ENCODE results near the gene NELFCD. TPM values are rescaled to one million over a fixed set of nuclear protein-coding genes. Genes with fewer than 3 reads are reported as not detected.
"Not testable (repeated sequence)": the region's sequence is repeated elsewhere in the genome, so short reads cannot be mapped to it uniquely, and the experiment has no call there.

The NELFCD gene
- total and polyA plus RNA-seq, 4 experiments from 2014 or later: 72.6 to 93.3 (median 82.8) TPM

- H3K27ac ChIP-seq (ENCODE audit: low read depth, low read length); H3K27me3 ChIP-seq (ENCODE audit: insufficient read depth, low read length); H3K9me3 ChIP-seq (ENCODE audit: control insufficient read depth in 1 of 2, low read length in 2 of 2); DNase-seq; H3K27me3 Mint-ChIP-seq; H3K9me3 Mint-ChIP-seq: not testable (repeated sequence)
- peaks cover 16 to 31% of the 10 kb centered on the region in 2 donors for H3K36me3 Mint-ChIP-seq
- peaks cover 37 to 46% (median 41%) of the 10 kb centered on the region in 4 donors for H3K4me1 Mint-ChIP-seq
- POLR2A ChIA-PET (ENCODE audit: partially characterized antibody): interaction anchor here (1.3 to 5.0 kb wide), 3 partner anchors 9 to 331 kb away, joined by 4 to 39 read pairs (median 4); partner anchors contain the start of gene ATP5F1E
- intact Hi-C loops (cut with micrococcal nuclease): loop anchor here (5.0 kb wide), 1 partner anchor 331 kb away; the partner anchor contains the start of gene STX16
- Histone ChIP-seq H3K4me1 (ENCODE audit: insufficient read depth, low read length) (peaks cover 41% of the 10 kb centered on the region), H3K36me3 (ENCODE audit: insufficient read depth, low read length) (peaks cover 25% of the 10 kb centered on the region), H3K4me3 (ENCODE audit: low read length in 2 of 2) (peak overlapping the region in 1 of 2 donors; percentile 3)
- peak overlapping the region in 6 of 8 donors; percentile 91 to 97 (median 95) for H3K4me3 Mint-ChIP-seq
- CTCF ChIA-PET (ENCODE audit: partially characterized antibody): interaction anchor here (0.7 to 0.8 kb wide), 2 partner anchors 12 to 49 kb away, joined by 3 to 4 read pairs; partner anchors contain the start of gene ATP5F1E
- H3K27ac Mint-ChIP-seq: peak overlapping the region in 3 of 7 donors; percentile 72 to 95 (median 93)
Observed at GRCh38 chr20:58983115-58983468, 2.0 kb downstream of the NELFCD start.

- H3K36me3 ChIP-seq (ENCODE audit: insufficient read depth, low read length): peaks cover 41% of the 10 kb centered on the region
Observed at GRCh38 chr20:58984691-58985090, 3.6 kb downstream of the NELFCD start.

GRCh38 chr20:58985656-58986055 lies 4.6 kb downstream of the NELFCD start:
- no peak overlapping the region for H3K27ac ChIP-seq (ENCODE audit: low read depth, low read length)
- Mint-ChIP-seq H3K9me3 (no peaks in the 10 kb centered on the region), H3K4me3 (no peak overlapping the region), H3K27me3 (no peaks in the 10 kb centered on the region), H3K36me3 (peaks cover 33 to 47% of the 10 kb centered on the region in 2 donors), H3K4me1 (peaks cover 36 to 46% (median 41%) of the 10 kb centered on the region in 4 donors), H3K27ac (peak overlapping the region in 2 of 7 donors; percentile 7 to 20)
- no peak overlapping the region for H3K4me3 ChIP-seq (ENCODE audit: low read length in 2 of 2)
- H3K27me3 ChIP-seq (ENCODE audit: insufficient read depth, low read length): no peaks in the 10 kb centered on the region
- peaks cover 50% of the 10 kb centered on the region for H3K36me3 ChIP-seq (ENCODE audit: insufficient read depth, low read length)
- DNase-seq: no peak
- intact Hi-C loops (cut with micrococcal nuclease): no loop called here
- CTCF ChIA-PET (ENCODE audit: partially characterized antibody): no interaction called here
- no peaks in the 10 kb centered on the region for H3K9me3 ChIP-seq (ENCODE audit: control insufficient read depth in 1 of 2, low read length in 2 of 2)
- H3K4me1 ChIP-seq (ENCODE audit: insufficient read depth, low read length): peaks cover 39% of the 10 kb centered on the region
- POLR2A ChIA-PET (ENCODE audit: partially characterized antibody): no interaction called here

More at GRCh38 chr20:58984691-58985090, 3.6 kb downstream of the NELFCD start:
- POLR2A ChIA-PET (ENCODE audit: partially characterized antibody): interaction anchor here (1.6 to 5.0 kb wide), 2 partner anchors 14 to 48 kb away, joined by 3 to 39 read pairs; partner anchors contain the start of gene ATP5F1E
- Histone ChIP-seq H3K9me3 (ENCODE audit: control insufficient read depth in 1 of 2, low read length in 2 of 2) (no peaks in the 10 kb centered on the region), H3K4me1 (ENCODE audit: insufficient read depth, low read length) (peaks cover 41% of the 10 kb centered on the region), H3K27ac (ENCODE audit: low read depth, low read length) (no peak overlapping the region), H3K4me3 (ENCODE audit: low read length in 2 of 2) (no peak overlapping the region), H3K27me3 (ENCODE audit: insufficient read depth, low read length) (no peaks in the 10 kb centered on the region)
- peaks cover 36 to 46% (median 41%) of the 10 kb centered on the region in 4 donors for H3K4me1 Mint-ChIP-seq
- H3K27ac Mint-ChIP-seq: peak overlapping the region in 5 of 7 donors; percentile 18 to 89 (median 58)
- H3K36me3 Mint-ChIP-seq: peaks cover 28 to 43% of the 10 kb centered on the region in 2 donors
- no peak overlapping the region for H3K4me3 Mint-ChIP-seq
- intact Hi-C loops (cut with micrococcal nuclease): loop anchor here (5.0 kb wide), 1 partner anchor 332 kb away; the partner anchor contains the start of gene STX16
- H3K27me3 Mint-ChIP-seq: no peaks in the 10 kb centered on the region
- CTCF ChIA-PET (ENCODE audit: partially characterized antibody): no interaction called here
- H3K9me3 Mint-ChIP-seq: no peaks in the 10 kb centered on the region
- no peak for DNase-seq

- no peaks in the 10 kb centered on the region for H3K9me3 ChIP-seq (ENCODE audit: control insufficient read depth in 1 of 2, low read length in 2 of 2)
- ChIA-PET POLR2A (ENCODE audit: partially characterized antibody) (no interaction called here), CTCF (ENCODE audit: partially characterized antibody) (no interaction called here)
- peaks cover 58% of the 10 kb centered on the region for H3K36me3 ChIP-seq (ENCODE audit: insufficient read depth, low read length)
- no peak overlapping the region for H3K27ac ChIP-seq (ENCODE audit: low read depth, low read length)
- peak overlapping the region in 5 of 7 donors; percentile 18 to 75 (median 23) for H3K27ac Mint-ChIP-seq
- no peak overlapping the region for H3K4me3 Mint-ChIP-seq
- peaks cover 38 to 55% of the 10 kb centered on the region in 2 donors for H3K36me3 Mint-ChIP-seq
- H3K4me3 ChIP-seq (ENCODE audit: low read length in 2 of 2): no peak overlapping the region
- peaks cover 36 to 46% (median 41%) of the 10 kb centered on the region in 4 donors for H3K4me1 Mint-ChIP-seq
- no peaks in the 10 kb centered on the region for H3K9me3 Mint-ChIP-seq
- H3K4me1 ChIP-seq (ENCODE audit: insufficient read depth, low read length): peaks cover 37% of the 10 kb centered on the region
- intact Hi-C loops (cut with micrococcal nuclease): no loop called here
- no peaks in the 10 kb centered on the region for H3K27me3 ChIP-seq (ENCODE audit: insufficient read depth, low read length)
- DNase-seq: no peak
- no peaks in the 10 kb centered on the region for H3K27me3 Mint-ChIP-seq
Observed at GRCh38 chr20:58986286-58986967, 5.4 kb downstream of the NELFCD start.

GRCh38 chr20:58986968-58987517 lies 6.0 kb downstream of the NELFCD start:
- Mint-ChIP-seq H3K27me3 (no peaks in the 10 kb centered on the region), H3K27ac (peak overlapping the region in 5 of 7 donors; percentile 30 to 75 (median 42)), H3K4me1 (peaks cover 33 to 41% (median 38%) of the 10 kb centered on the region in 4 donors), H3K36me3 (peaks cover 42 to 59% of the 10 kb centered on the region in 2 donors), H3K9me3 (no peaks in the 10 kb centered on the region), H3K4me3 (no peak overlapping the region)
- ChIA-PET POLR2A (ENCODE audit: partially characterized antibody) (no interaction called here), CTCF (ENCODE audit: partially characterized antibody) (no interaction called here)
- intact Hi-C loops (cut with micrococcal nuclease): no loop called here
- DNase-seq: no peak
- H3K9me3 ChIP-seq (ENCODE audit: control insufficient read depth in 1 of 2, low read length in 2 of 2): no peaks in the 10 kb centered on the region
- peaks cover 34% of the 10 kb centered on the region for H3K4me1 ChIP-seq (ENCODE audit: insufficient read depth, low read length)
- peaks cover 62% of the 10 kb centered on the region for H3K36me3 ChIP-seq (ENCODE audit: insufficient read depth, low read length)
- no peaks in the 10 kb centered on the region for H3K27me3 ChIP-seq (ENCODE audit: insufficient read depth, low read length)
- H3K27ac ChIP-seq (ENCODE audit: low read depth, low read length): no peak overlapping the region
- H3K4me3 ChIP-seq (ENCODE audit: low read length in 2 of 2): no peak overlapping the region

GRCh38 chr20:58987790-58988564 lies 6.9 kb downstream of the NELFCD start:
- H3K36me3 ChIP-seq (ENCODE audit: insufficient read depth, low read length): peaks cover 65% of the 10 kb centered on the region
- Mint-ChIP-seq H3K4me1 (peaks cover 26 to 32% (median 30%) of the 10 kb centered on the region in 4 donors), H3K36me3 (peaks cover 50 to 63% of the 10 kb centered on the region in 2 donors), H3K27ac (peak overlapping the region in 4 of 7 donors; percentile 42 to 75 (median 56)), H3K27me3 (no peaks in the 10 kb centered on the region), H3K4me3 (no peak overlapping the region), H3K9me3 (no peaks in the 10 kb centered on the region)
- no peak for DNase-seq
- CTCF ChIA-PET (ENCODE audit: partially characterized antibody): no interaction called here
- POLR2A ChIA-PET (ENCODE audit: partially characterized antibody): interaction anchor here (2.4 kb wide), 1 partner anchor 44 kb away, joined by 9 read pairs; the partner anchor contains the start of gene ATP5F1E
- H3K4me3 ChIP-seq (ENCODE audit: low read length in 2 of 2): no peak overlapping the region
- H3K4me1 ChIP-seq (ENCODE audit: insufficient read depth, low read length): peaks cover 25% of the 10 kb centered on the region
- H3K27me3 ChIP-seq (ENCODE audit: insufficient read depth, low read length): no peaks in the 10 kb centered on the region
- no peaks in the 10 kb centered on the region for H3K9me3 ChIP-seq (ENCODE audit: control insufficient read depth in 1 of 2, low read length in 2 of 2)
- intact Hi-C loops (cut with micrococcal nuclease): no loop called here
- H3K27ac ChIP-seq (ENCODE audit: low read depth, low read length): no peak overlapping the region

GRCh38 chr20:58988565-58988882 lies 7.5 kb downstream of the NELFCD start:
- no peaks in the 10 kb centered on the region for H3K9me3 Mint-ChIP-seq
- no peak for DNase-seq
- H3K4me3 Mint-ChIP-seq: peak overlapping the region in 1 of 8 donors; percentile 48
- peaks cover 50 to 69% of the 10 kb centered on the region in 2 donors for H3K36me3 Mint-ChIP-seq
- no peaks in the 10 kb centered on the region for H3K27me3 ChIP-seq (ENCODE audit: insufficient read depth, low read length)
- peaks cover 20% of the 10 kb centered on the region for H3K4me1 ChIP-seq (ENCODE audit: insufficient read depth, low read length)
- CTCF ChIA-PET (ENCODE audit: partially characterized antibody): no interaction called here
- H3K27ac ChIP-seq (ENCODE audit: low read depth, low read length): no peak overlapping the region
- POLR2A ChIA-PET (ENCODE audit: partially characterized antibody): interaction anchor here (2.4 kb wide), 1 partner anchor 43 kb away, joined by 9 read pairs; the partner anchor contains the start of gene ATP5F1E
- H3K27me3 Mint-ChIP-seq: no peaks in the 10 kb centered on the region
- peaks cover 25 to 30% (median 26%) of the 10 kb centered on the region in 4 donors for H3K4me1 Mint-ChIP-seq
- H3K36me3 ChIP-seq (ENCODE audit: insufficient read depth, low read length): peaks cover 71% of the 10 kb centered on the region
- intact Hi-C loops (cut with micrococcal nuclease): no loop called here
- no peak overlapping the region for H3K4me3 ChIP-seq (ENCODE audit: low read length in 2 of 2)
- no peaks in the 10 kb centered on the region for H3K9me3 ChIP-seq (ENCODE audit: control insufficient read depth in 1 of 2, low read length in 2 of 2)
- H3K27ac Mint-ChIP-seq: no peak overlapping the region

Data from CD4-positive, alpha-beta memory T cell (primary cell).